SK-N-SH (cell line): ENCODE results near the gene FECH. TPM values are rescaled to one million over a fixed set of nuclear protein-coding genes. Genes with fewer than 3 reads are reported as not detected.
"Not testable (repeated sequence)": the region's sequence is repeated elsewhere in the genome, so short reads cannot be mapped to it uniquely, and the experiment has no call there.

Experiments
- CTCF ChIA-PET: fragments of 300-600, 350-600 bp; formaldehyde crosslinking; extraction: SDS; loops from one replicate; lab custom pipeline; 2021; lab: Yijun Ruan, JAX
- POLR2A ChIA-PET: fragments of 350-600 bp; sonication (Branson Sonifier 250); formaldehyde crosslinking; extraction: SDS; loops from one replicate; lab custom pipeline; 2020; ENCODE audit warnings: antibody characterized with exemption, inconsistent platforms; lab: Yijun Ruan, JAX
- DNase-seq: peaks from one replicate; pipeline ENCODE4 v3.0.0; 2012
- H2AFZ ChIP-seq: fragments of 200-600 bp; sonication (generic); 2 replicates; pipeline ENCODE4 v1.8.1; 2016; ENCODE audit warnings: antibody characterized with exemption, mild to moderate bottlenecking, low read depth
- H3F3A ChIP-seq: fragments of 200-600 bp; sonication (generic); replicated peaks from 2 replicates; pipeline ENCODE3; 2016; ENCODE audit warnings: antibody characterized with exemption, mild to moderate bottlenecking; ENCODE audit not compliant: insufficient read depth
- H3K27ac ChIP-seq, 2 experiments: fragments of 200-500 bp in 1 of 2; fragments of 200-600 bp in 1 of 2; sonication (Bioruptor generic) in 1 of 2; sonication (generic), shearing (Covaris generic) in 1 of 2; 2 replicates each; pipeline versions ENCODE4 v1.5.1 to v1.6.1; 2014 to 2016; ENCODE audit warnings: low read depth in 2 of 2, inconsistent platforms in 1 of 2, low read length in 1 of 2, mild to moderate bottlenecking in 1 of 2, mixed read lengths in 1 of 2
- H3K27me3 ChIP-seq: fragments of 200-600 bp; sonication (generic), shearing (Covaris generic); 2 replicates; pipeline ENCODE4 v1.6.1; 2016; ENCODE audit warnings: mixed run types; ENCODE audit not compliant: insufficient read depth
- H3K36me3 ChIP-seq, 2 experiments: fragments of 200-500 bp in 1 of 2; fragments of 200-600 bp in 1 of 2; sonication (Bioruptor generic) in 1 of 2; sonication (generic) in 1 of 2; replicated peaks in 1 of 2; 2 replicates each; pipeline versions ENCODE3 to v1.5.1; 2014 to 2016; ENCODE audit warnings: low read length in 1 of 2, mild to moderate bottlenecking in 1 of 2; ENCODE audit not compliant: insufficient read depth in 2 of 2, control insufficient read depth in 1 of 2
- H3K4me1 ChIP-seq, 2 experiments: fragments of 200-500 bp in 1 of 2; fragments of 200-600 bp in 1 of 2; sonication (Bioruptor generic) in 1 of 2; sonication (generic), shearing (Covaris generic) in 1 of 2; 2 replicates each; pipeline versions ENCODE4 v1.5.1 to v1.6.1; 2014 to 2016; ENCODE audit warnings: low read depth in 1 of 2, low read length in 1 of 2, mixed run types in 1 of 2; ENCODE audit not compliant: insufficient read depth in 2 of 2, control insufficient read depth in 1 of 2
- H3K4me2 ChIP-seq: fragments of 200-600 bp; sonication (generic), shearing (Covaris generic); 2 replicates; pipeline ENCODE4 v1.6.1; 2017; ENCODE audit warnings: mixed run types
- H3K4me3 ChIP-seq, 2 experiments: fragments of 200-500 bp in 1 of 2; fragments of 200-600 bp in 1 of 2; sonication (Bioruptor generic) in 1 of 2; sonication (generic), shearing (Covaris generic) in 1 of 2; 2 replicates each; pipeline versions ENCODE4 v1.5.1 to v1.8.1; 2014 to 2016; ENCODE audit warnings: low read depth in 2 of 2, inconsistent platforms in 1 of 2, low read length in 1 of 2, mild to moderate bottlenecking in 1 of 2, mixed read lengths in 1 of 2, moderate library complexity in 1 of 2
- H3K79me2 ChIP-seq: fragments of 200-600 bp; sonication (generic); 2 replicates; pipeline ENCODE4 v1.8.1; 2017; ENCODE audit warnings: mild to moderate bottlenecking; ENCODE audit not compliant: insufficient read depth
- H3K9ac ChIP-seq: fragments of 200-600 bp; sonication (generic); 2 replicates; pipeline ENCODE4 v1.6.1; 2017; ENCODE audit warnings: mixed run types
- H3K9me2 ChIP-seq: fragments of 200-600 bp; sonication (generic); 2 replicates; pipeline ENCODE4 v1.6.1; 2017; ENCODE audit warnings: mixed run types
- H3K9me3 ChIP-seq: fragments of 200-600 bp; sonication (generic); 2 replicates; pipeline ENCODE4 v1.6.1; 2017; ENCODE audit warnings: mixed run types, mild to moderate bottlenecking, moderate library complexity
- H4K20me1 ChIP-seq: fragments of 200-600 bp; sonication (generic); 2 replicates; pipeline ENCODE4 v1.6.1; 2017; ENCODE audit warnings: mild to moderate bottlenecking, mixed run types; ENCODE audit not compliant: insufficient read depth
- EP300 ChIP-seq, 2 experiments: IDR thresholded peaks; 2 replicates each; pipeline versions ENCODE4 v1.4.0 to v1.6.1; 2012; ENCODE audit warnings: borderline replicate concordance in 1 of 2, low read depth in 1 of 2, low read length in 1 of 2
- FOSL2 ChIP-seq: IDR thresholded peaks from 2 replicates; pipeline ENCODE4 v1.4.0; 2012; ENCODE audit warnings: low read depth, mild to moderate bottlenecking, moderate library complexity, borderline replicate concordance
- FOXJ3 ChIP-seq: sonication (generic); formaldehyde crosslinking; IDR thresholded peaks from 2 replicates; pipeline ENCODE4 v1.5.1; 2020; ENCODE audit warnings: mild to moderate bottlenecking, missing genetic modification reagents
- FOXM1 ChIP-seq: IDR thresholded peaks from 2 replicates; pipeline ENCODE4 v1.4.0; 2012; ENCODE audit warnings: low read depth, mild to moderate bottlenecking
- GATA2 ChIP-seq: sonication (generic); formaldehyde crosslinking; IDR thresholded peaks from 2 replicates; pipeline ENCODE4 v1.5.0; 2020; ENCODE audit warnings: mild to moderate bottlenecking, missing genetic modification reagents
- JUND ChIP-seq: IDR thresholded peaks from 2 replicates; pipeline ENCODE4 v1.4.0; 2012
- MEF2A ChIP-seq: IDR thresholded peaks from 2 replicates; pipeline ENCODE4 v1.4.0; 2012; ENCODE audit warnings: low read depth, borderline replicate concordance
- MXI1 ChIP-seq: IDR thresholded peaks from 2 replicates; pipeline ENCODE4 v1.6.1; 2012; ENCODE audit warnings: mild to moderate bottlenecking, low read depth, low read length, improper control_type of control experiment
- PBX3 ChIP-seq: IDR thresholded peaks from 2 replicates; pipeline ENCODE4; 2012
- REST ChIP-seq: IDR thresholded peaks from 2 replicates; pipeline ENCODE4 v1.6.1; 2012; ENCODE audit warnings: mild to moderate bottlenecking, low read depth, low read length, moderate library complexity
- RFX5 ChIP-seq: IDR thresholded peaks from 2 replicates; pipeline ENCODE4 v1.6.1; 2012; ENCODE audit warnings: mild to moderate bottlenecking, improper control_type of control experiment, low read length
- WGBS: methylation state at CpG from one replicate; pipeline ENCODE4 v1.1.6; 2017; ENCODE audit warnings: low lambda C conversion rate; 5-methylcytosine and 5-hydroxymethylcytosine counted together
- polyA plus RNA-seq, 3 experiments: library from polyadenylated mRNA; depleted of rRNA; stranded (reverse); fragments of >200 nt; gene quantifications; 2 replicates each; pipeline ENCODE4 v1.2.3, GENCODE V29; 2012

The FECH gene
- polyA plus RNA-seq, 1 of the 3 experiments (the other 2 are of a cell fraction) = 44.4 TPM

- Histone ChIP-seq H3K9me2 (no peaks in the 10 kb centered on the region), H3K4me2 (no peak overlapping the region), H3K27ac (no peak overlapping the region), H3F3A (no peaks in the 10 kb centered on the region), H3K27me3 (no peaks in the 10 kb centered on the region), H3K36me3 (peaks cover 17 to 31% of the 10 kb centered on the region in 2 experiments), H2AFZ (no peak overlapping the region), H3K4me1 (no peaks in the 10 kb centered on the region), H3K9ac (no peak overlapping the region), H3K79me2 (no peaks in the 10 kb centered on the region), H4K20me1 (no peaks in the 10 kb centered on the region), H3K9me3 (no peaks in the 10 kb centered on the region), H3K4me3 (no peak overlapping the region)
- CTCF ChIA-PET = no interaction called here
- no peak for TF ChIP-seq JUND
- no peak for TF ChIP-seq REST
- no peak for TF ChIP-seq MEF2A
- no peak for TF ChIP-seq FOSL2
- no peak for TF ChIP-seq MXI1
- no peak for TF ChIP-seq GATA2
- TF ChIP-seq RFX5 = no peak
- TF ChIP-seq EP300 (IDR thresholded peaks at IDR 0.05; ENCODE audit: borderline replicate concordance in 1 of 2, low read depth in 1 of 2, low read length in 1 of 2) = no peak
- TF ChIP-seq FOXJ3 (CRISPR knock-in tag) = no peak
- TF ChIP-seq FOXM1 = no peak
- no peak for TF ChIP-seq PBX3
- DNase-seq = no peak
- POLR2A ChIA-PET = no interaction called here
Observed at GRCh38 chr18:57595347-57595746, 8.8 kb upstream of the FECH start.

DNA sequence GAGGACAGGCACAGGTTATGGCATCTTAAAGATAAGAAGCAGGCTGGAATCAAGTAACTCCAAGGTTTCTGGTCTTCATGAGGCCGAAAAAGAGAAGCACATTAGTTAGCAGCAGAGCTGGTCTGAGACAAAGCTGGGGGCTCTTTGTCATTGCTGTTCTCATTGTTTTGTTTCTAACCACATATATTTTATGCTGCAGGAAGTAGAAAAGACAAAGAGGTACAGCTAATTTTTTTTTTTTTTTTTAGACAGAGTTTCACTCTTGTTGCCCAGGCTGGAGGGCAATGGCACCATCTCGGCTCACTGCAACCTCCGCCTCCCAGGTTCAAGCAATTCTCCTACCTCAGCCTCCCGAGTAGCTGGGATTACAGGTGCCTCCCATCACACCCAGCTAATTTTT is 6.2 kb upstream of the FECH start:
- H3K27me3 ChIP-seq, CTCF ChIA-PET, H3K4me3 ChIP-seq, H3K79me2 ChIP-seq, H3K4me1 ChIP-seq, H2AFZ ChIP-seq, H4K20me1 ChIP-seq, H3K36me3 ChIP-seq, H3F3A ChIP-seq, H3K9me2 ChIP-seq, DNase-seq, H3K27ac ChIP-seq, H3K4me2 ChIP-seq, H3K9me3 ChIP-seq, H3K9ac ChIP-seq: not testable (repeated sequence)
- WGBS = 97% methylated on average over 4 of the region's 4 CpGs
- POLR2A ChIA-PET = interaction anchor here (1.1 kb wide), 1 partner anchor 32 kb away, joined by 3 read pairs; no protein-coding TSS in a partner anchor
